Epidermal melanocyte (primary cell): ENCODE results near the gene MAP3K5.
A peak's percentile ranks its signal among the peaks of the same experiment; 100 is the strongest.

ENCODE experiments used
- DNase-seq: peaks from one replicate; pipeline ENCODE4 v3.0.0; 2011; ENCODE audit warnings: low spot score; ENCODE audit not compliant: insufficient read length

Gene MAP3K5

GRCh38 chr6:136582711-136583471, 209.4 kb downstream of the MAP3K5 start:
- DNase-seq: peak; percentile 40

- no peak for DNase-seq
Measured at GRCh38 chr6:136579800-136580199, 212.5 kb downstream of the MAP3K5 start.

- DNase-seq: no peak
Measured at GRCh38 chr6:136576821-136577220, 215.5 kb downstream of the MAP3K5 start.

GRCh38 chr6:136571496-136571895, 220.8 kb downstream of the MAP3K5 start:
- no peak for DNase-seq

- DNase-seq: no peak
Measured at GRCh38 chr6:136571065-136571464, 221.2 kb downstream of the MAP3K5 start.

GRCh38 chr6:136568129-136568528, 224.1 kb downstream of the MAP3K5 start:
- DNase-seq: no peak

GRCh38 chr6:136567688-136568087, 224.6 kb downstream of the MAP3K5 start:
- no peak for DNase-seq

- DNase-seq: no peak
Measured at GRCh38 chr6:136566851-136567250, 225.4 kb downstream of the MAP3K5 start.

GRCh38 chr6:136566007-136566487, 226.2 kb downstream of the MAP3K5 start:
- no peak for DNase-seq

GRCh38 chr6:136564180-136564579, 228.1 kb downstream of the MAP3K5 start:
- no peak for DNase-seq

- DNase-seq: no peak
Measured at GRCh38 chr6:136563386-136564152, 228.7 kb downstream of the MAP3K5 start.

- no peak for DNase-seq
Measured at GRCh38 chr6:136562211-136562610, 230.1 kb downstream of the MAP3K5 start.

GRCh38 chr6:136553166-136553787, 239.0 kb downstream of the MAP3K5 start:
- DNase-seq: no peak

GRCh38 chr6:136552054-136552453, 240.2 kb downstream of the MAP3K5 start:
- no peak for DNase-seq

GRCh38 chr6:136551103-136551502, 241.2 kb downstream of the MAP3K5 start:
- no peak for DNase-seq

- DNase-seq: no peak
Measured at GRCh38 chr6:136550330-136551071, 241.8 kb downstream of the MAP3K5 start, which contains the start of gene MAP7. TSS of gene MAP7 (minus strand) at chr6:136550422. CDS start at chr6:136550408, 14 bp downstream.

GRCh38 chr6:136550045-136550329, 242.3 kb downstream of the MAP3K5 start:
- peak; percentile 41 for DNase-seq

GRCh38 chr6:136549300-136550044, 242.8 kb downstream of the MAP3K5 start:
- no peak for DNase-seq

GRCh38 chr6:136548582-136549299, 243.5 kb downstream of the MAP3K5 start:
- no peak for DNase-seq

GRCh38 chr6:136547871-136548270, 244.4 kb downstream of the MAP3K5 start:
- DNase-seq: no peak
